Adipose tissue (tissue), 3 donors: Measurements from ENCODE around the gene C3orf52. TPM values are rescaled to one million over a fixed set of nuclear protein-coding genes. Genes with fewer than 3 reads are reported as not detected.

Source experiments
- H3K27ac ChIP-seq: one replicate; pipeline ENCODE4 v1.5.1; 2013; ENCODE audit warnings: low read depth, low read length
- WGBS, 3 donors: extraction: QIAGEN DNeasy Blood & Tissue Kit; methylation state at CpG; one replicate each; pipeline ENCODE4 v1.1.7; 2013; 5-methylcytosine and 5-hydroxymethylcytosine counted together
- polyA plus RNA-seq, 3 donors: library from polyadenylated mRNA; stranded (reverse); fragments of 200-250 nt; gene quantifications; one replicate each; pipeline ENCODE4 v1.2.3, GENCODE V29; 2013
- donor health status: healthy with polysubstance abuse.
- donor health status: Bipolar disorder and iron deficiency.
- donor health status: healthy.

C3orf52 gene
- polyA plus RNA-seq, 3 donors = 0.22 to 10.8 (median 3.4) TPM

DNA sequence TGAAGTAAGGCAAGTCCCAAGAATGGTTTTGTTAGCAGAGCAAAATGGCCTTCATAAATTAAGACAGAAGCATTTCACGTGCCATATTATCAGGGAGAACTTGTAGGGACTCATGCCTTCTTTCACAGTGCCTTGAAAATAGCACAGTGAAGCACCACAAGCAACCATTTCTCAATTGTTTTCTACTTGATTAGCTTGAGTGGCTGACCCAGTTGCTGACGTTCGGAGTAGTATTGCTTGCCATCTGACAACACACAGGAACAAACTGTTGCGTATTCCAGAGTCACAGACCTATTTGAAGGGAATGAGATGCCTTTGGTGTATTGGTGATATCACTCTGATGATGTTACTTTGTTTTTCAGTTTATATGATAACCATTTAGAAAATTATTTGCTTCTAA is 3.0 kb upstream of the C3orf52 start:
- WGBS, 3 donors = 74 to 84% (median 83%) methylated on average over 4 of the region's 4 CpGs
- H3K27ac ChIP-seq = no peak overlapping the region

DNA sequence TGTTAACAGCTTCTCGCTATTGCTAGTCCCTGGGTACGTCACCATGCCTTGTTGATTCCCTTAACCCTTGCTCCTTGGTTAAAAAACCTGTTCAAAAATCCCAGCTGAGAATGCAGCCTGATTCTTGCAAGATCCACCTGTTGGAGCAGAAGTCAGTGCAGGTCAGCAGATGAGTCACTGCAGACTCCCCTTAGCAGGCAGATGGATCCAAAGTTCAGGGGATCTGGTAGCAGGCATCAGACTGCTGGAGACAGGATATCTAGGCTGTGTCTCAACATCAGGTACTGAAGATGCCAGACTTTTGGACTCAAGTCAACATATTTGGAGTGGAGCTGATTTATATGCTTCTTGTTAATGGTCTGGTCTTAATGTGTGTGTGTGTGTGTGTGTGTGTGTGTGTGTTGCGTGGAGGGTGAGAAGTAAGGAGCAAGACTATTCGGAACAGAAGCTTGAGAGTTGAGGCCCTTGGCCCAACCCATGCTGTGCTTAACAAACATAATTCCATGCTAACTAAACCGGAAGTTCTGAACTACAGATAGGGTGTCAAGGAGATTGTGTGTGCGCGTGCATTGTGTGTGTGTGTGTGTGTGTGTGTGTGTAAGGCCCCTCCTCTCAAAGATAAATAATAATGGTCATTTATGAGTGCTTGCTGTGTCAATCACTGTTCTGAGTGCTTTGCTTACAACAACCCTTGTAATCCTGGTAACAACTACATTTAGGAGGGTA is 1.0 kb upstream of the C3orf52 start:
- no peak overlapping the region for H3K27ac ChIP-seq
- 77 to 95% (median 86%) methylated on average over 7 of the region's 7 CpGs for WGBS, 3 donors

DNA sequence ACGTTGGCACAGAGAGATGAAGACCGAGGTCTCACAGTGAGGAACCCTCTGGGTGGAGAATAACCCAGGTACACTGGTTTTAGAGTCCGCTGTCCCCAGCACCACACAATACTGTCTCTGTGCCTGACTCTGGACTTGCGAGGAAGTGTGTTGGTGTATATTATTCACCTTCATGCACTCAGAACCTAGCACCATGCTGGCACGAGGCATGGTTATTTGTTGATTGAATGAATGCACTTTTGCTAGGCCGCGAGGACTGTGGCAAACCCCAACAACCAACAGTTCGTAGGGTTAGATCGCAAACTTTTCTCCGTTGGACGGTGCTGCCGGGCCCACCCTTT is 484 bp upstream of the C3orf52 start:
- 31 to 42% (median 35%) methylated on average over 12 of the region's 12 CpGs for WGBS, 3 donors
- no peak overlapping the region for H3K27ac ChIP-seq

DNA sequence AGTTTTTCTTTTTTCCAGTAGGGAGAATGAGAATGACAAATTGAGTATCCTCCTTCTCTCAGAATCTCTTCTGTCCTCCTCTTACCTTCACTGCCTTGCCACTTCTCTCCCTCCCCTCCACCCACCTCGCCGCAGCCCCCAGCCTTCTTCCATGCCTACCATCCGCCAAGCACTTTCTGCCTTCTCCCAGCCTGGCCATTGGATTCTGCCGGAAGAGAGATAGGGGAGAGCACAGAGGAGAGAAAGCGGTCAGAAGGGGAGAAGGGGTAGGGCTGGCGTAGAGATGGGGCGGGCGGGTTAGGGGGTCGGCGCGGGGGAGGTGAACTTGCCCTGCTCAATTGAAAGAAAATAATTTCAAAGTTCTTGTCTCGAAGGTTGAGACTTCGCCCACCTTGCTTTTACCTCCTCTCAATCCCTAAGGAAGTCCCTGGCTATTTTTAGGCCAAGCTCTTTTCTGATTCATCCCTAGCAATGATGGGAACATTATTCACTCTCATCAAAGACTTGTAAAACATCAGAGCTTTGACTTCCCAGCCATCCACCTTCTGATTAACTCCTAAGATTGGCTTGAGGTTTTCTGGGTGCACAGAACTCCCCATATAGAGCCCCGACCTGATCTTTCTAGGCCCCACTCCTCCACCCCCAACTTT is 811 bp downstream of the C3orf52 start:
- 39 to 43% (median 41%) methylated on average over 14 of the region's 14 CpGs for WGBS, 3 donors
- H3K27ac ChIP-seq = no peak overlapping the region

DNA sequence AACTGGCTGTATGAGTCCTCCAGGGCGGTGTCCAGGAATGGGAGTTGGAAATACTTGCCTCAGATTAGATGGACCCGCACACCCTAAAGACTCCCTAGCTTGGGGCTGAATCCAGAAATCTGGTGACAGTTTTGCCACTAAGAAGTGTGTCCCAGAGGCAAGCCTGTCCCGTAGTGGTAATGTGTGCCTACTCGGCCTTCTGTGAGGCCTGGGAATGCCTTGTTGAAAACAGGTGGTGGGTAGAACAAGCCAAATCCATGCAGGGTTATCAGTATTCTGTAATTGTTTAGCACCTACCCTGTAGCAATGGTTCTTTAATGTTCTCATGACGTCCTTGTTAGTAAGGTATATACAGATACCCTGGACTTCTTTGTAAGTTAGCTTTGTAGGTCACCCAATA is 1.6 kb downstream of the C3orf52 start:
- H3K27ac ChIP-seq = no peak overlapping the region
- 41 to 94% (median 87%) methylated on average over 5 of the region's 5 CpGs for WGBS, 3 donors

DNA sequence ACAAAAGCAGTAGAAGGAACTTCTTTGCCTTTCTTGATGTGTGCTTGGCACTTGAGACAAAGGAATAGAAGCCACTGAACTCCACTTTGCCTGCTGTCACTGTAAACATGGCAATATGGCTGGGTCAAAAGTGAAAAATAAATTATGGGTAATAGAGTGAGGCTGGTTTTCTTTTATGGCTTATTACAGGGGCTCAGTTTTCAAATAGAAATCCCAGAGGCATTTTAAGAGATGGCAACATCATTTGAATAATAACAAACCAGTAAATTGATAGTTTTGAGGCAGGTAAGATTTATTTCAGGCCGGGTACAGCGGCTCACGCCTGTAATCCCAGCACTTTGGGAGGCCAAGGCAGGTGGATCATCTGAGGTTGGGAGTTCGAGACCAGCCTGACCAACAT is 2.8 kb downstream of the C3orf52 start:
- no peak overlapping the region for H3K27ac ChIP-seq
- 69 to 75% (median 73%) methylated on average over 4 of the region's 4 CpGs for WGBS, 3 donors

DNA sequence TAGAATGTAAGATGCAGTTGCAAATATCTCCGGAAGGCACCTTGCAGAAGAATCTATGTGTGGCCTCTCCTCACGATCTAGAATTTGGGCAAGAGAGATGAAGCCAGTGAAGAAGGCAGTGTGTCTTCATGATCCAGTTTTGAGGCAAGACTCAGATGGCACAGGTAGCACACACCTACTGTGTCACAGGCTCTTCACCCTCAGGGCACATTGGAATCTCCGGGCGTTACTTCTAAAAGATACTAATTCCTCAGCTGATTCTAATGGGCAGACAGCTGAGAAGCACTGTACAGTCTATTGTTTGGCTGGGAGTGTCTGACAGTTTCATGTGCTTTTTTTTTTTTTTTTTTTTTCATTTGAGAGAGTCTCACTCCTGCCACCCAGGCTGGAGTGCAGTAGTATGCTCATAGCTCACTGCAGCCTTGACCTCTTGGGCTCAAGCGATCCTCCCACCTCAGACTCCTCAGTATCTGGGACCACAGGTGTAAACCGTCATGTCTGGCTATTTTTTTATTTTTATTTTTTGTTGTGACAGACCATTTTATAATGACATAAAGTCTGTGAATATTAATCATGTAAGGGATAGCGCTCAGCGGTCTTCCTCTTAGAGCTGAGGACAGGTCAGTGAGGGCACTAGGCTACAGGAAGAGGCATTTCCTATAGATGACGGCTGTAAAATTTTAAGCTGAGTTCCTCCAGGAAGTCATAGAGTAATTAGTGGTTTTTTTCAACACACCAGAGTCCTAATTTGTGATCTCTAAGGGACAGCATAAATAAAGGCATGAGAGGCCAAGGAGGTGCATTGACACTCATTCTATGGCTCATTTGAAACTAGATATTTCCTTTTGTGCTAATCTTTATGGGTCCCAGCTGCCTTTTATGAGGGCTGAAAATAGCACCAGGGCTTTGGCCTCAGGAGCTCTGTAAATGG is 4.0 kb downstream of the C3orf52 start:
- WGBS, 3 donors = 57 to 72% (median 65%) methylated on average over 9 of the region's 9 CpGs
- H3K27ac ChIP-seq = no peak overlapping the region

DNA sequence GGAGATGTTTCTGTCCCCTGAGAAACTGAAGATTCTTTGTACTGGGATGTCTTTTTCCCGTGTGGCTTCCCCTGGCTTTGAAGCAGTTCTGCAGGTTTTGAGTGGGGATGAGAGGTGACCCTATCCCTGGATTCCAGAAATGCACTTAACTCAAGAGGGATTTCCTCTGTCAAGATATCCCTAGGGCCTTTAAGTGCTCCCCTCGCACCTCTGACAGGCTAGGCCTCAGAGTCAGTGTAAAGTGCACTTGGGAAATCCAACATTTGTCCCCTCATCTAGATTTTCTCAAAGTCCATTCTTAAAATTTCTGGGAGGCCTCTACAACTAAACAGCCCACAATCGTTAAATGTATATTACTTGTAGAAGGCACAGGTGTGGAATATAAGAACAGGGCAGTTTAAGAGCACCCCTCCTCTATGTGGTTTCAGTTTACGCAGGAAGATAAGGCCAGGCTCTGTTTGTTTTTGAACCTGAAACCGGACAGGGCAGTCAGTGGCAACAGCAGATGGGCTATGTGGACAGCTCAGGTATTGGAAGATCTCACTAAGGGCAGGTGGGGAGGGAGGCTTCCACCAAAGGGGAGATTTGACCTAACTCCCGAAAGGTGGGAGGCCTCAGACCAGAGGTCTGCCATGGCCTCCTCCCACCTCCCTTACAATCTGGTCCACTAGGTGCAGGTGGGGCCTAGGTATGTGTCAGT is 4.8 kb downstream of the C3orf52 start:
- WGBS, 3 donors = 42 to 82% (median 75%) methylated on average over 6 of the region's 6 CpGs
- no peak overlapping the region for H3K27ac ChIP-seq

DNA sequence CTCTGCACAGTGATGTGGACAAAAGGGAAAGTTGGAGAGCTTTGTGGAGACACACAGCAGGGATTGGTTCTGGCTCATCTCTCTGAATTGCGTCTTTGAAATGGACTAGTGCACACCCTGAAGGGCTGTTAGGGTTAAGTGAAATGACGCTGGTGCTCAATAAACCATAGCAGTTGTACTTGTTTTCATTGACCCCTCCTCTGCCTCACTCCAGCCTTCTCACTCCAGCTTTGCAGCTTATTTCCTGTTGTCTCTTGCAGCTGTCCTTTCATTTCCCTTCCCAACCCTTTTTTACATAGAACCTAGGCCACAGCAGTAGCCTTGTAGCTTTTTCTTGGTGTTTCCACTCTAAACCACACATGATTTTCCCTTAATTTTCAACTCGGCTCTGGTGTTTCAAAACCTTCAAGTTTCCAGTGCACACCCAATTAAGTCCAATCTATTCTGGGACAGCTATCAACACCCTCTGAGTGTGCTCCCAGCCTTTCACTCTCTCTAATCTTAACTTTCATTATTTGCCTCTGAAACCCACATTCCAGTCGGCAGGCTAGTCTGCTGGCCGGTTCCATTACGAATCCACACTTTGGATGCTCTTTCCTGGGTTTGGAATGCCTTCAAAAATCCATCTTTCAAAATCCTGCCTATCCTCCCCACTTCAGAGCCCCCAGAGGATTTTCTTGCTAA is 6.4 kb downstream of the C3orf52 start:
- WGBS, 3 donors = 32 to 52% (median 47%) methylated on average over 6 of the region's 6 CpGs
- H3K27ac ChIP-seq = no peak overlapping the region

DNA sequence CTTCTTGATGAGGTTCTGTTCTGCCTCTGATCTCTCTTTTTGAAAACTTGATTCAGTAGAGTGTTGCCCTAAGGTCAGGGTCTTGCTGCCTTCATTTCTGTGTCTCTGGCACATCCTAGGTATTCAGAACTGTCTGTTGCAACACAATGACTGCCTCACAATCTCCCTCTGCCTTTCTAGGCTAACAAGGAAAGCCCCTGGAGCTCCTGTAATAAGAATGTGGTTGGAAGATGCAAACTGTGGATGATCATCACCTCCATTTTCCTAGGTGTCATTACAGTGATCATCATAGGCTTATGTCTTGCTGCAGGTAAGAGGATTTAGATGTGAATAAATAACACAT is 7.0 kb downstream of the C3orf52 start:
- H3K27ac ChIP-seq = no peak overlapping the region

DNA sequence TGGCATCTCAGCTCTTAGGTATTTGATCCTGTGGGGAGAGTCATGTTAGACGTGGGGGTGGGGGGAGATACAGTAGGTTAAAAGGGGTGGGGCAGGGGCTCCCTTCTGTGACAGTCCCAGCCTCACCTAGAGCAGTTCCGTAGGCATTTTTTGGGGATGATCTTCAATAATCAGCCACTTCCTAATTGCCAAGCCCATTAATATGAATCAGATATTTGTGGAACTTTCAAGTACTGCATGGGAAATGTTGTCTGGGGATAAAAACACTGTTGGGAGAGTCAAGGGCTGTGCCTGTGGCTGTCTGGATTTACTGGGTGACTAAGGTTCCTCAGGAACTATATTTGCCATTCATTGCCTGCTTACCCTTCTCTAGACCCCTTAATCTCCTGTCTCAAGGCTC is 9.5 kb downstream of the C3orf52 start:
- WGBS, 3 donors = 19 to 62% (median 50%) methylated on average over 2 of the region's 2 CpGs
- H3K27ac ChIP-seq = no peak overlapping the region

DNA sequence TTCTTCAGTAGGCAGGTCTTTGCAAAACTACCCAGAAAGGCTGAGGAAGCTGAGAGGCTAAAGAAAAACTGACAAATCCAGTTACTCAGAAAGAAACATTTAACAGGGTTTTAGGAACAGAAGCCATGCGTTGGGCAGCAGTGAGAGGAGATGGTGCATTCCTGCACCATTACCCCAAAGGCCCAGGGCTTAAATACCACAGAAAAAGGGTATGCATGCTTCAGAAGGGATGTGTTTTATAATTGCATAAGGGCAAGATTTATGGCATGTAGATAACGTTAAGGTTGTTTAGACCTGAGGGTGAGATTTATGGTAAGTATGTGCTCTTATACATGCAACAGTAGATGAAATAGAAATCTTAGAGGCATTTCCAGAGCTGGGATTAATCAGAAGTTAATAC is 10.0 kb downstream of the C3orf52 start:
- H3K27ac ChIP-seq = no peak overlapping the region
- WGBS, 3 donors = 68 to 83% (median 80%) methylated on average over 2 of the region's 2 CpGs

DNA sequence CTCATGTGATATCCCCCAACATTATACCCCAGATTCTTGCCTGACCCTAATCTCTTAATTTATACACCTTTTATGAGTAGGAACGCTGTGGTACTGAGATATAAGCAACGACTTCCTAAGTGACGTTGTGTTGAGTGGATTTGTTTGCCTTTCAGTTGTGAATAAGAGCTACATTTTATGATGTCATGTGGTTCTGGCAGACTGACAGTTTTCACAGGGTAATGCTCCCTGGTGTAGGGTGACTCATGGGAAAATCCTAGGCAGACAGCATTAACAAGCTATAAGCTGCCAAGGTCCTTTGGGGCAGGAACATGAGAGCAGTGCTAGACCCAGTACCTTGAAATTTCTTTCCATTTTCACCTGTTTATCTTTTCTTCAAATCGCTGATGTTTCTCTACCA is 11.2 kb downstream of the C3orf52 start:
- WGBS, 3 donors = 21 to 34% (median 30%) methylated on average over 4 of the region's 4 CpGs
- H3K27ac ChIP-seq = no peak overlapping the region

DNA sequence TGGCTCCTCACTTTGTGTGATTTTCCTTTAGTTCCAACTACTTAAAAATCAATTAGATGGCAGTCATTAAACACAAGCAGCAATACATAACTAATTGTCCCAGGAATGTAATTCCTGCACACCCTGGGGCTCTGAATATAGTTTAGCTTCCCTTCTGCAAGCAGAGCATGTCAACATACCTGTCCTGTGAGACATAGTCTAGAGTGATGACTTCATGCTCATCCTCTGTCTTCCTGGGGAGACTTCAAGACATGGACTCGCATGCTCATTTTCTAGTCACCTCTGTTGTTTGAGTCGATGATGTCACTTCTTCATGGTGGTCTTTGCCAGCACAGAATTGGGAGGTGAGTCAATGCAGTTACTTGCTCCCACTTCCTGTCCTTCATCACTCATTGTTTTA is 15.7 kb downstream of the C3orf52 start:
- H3K27ac ChIP-seq = no peak overlapping the region
- 84 to 89% (median 86%) methylated on average over 2 of the region's 2 CpGs for WGBS, 3 donors

DNA sequence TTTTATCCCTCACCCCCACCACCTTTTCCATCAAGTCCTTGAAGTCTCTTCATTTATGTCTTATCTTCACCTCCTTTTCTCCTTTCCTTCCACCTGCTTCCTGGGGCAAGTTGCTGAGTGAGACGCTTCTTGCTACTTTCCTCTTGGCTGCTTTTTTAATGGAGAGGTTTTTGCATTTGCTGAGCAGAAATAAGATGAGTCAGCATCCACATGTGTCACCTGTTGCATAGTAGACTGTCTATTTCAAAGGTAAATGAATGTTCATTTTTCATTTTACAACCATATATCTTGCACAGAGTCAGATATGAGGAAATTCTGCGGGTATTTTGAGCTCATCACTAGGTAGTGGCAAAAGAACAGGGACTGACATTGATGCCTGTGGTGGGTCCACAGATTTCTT is 18.6 kb downstream of the C3orf52 start:
- 76 to 93% (median 87%) methylated on average over 2 of the region's 2 CpGs for WGBS, 3 donors
- H3K27ac ChIP-seq = no peak overlapping the region

DNA sequence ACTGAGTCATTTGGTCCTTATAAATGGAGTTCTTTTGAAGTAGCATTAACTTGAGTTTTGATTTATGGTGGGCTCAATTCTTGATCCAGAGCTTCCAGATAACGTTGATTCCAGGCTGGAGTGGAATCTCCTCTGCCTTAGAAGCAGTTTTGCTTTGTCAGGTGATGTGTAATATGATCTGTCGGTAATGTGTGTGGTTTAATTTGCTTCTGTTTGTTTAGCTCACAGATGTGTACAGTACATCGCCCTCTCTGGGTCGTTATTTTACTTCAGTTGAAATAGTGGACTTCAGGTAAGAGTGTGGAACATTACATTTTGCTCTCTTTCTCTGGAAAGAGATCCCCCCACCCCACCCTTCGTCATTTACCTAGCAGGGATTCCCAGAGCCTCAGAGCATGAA is 23.1 kb downstream of the C3orf52 start:
- 34 to 76% (median 73%) methylated on average over 5 of the region's 5 CpGs for WGBS, 3 donors
- H3K27ac ChIP-seq = no peak overlapping the region

DNA sequence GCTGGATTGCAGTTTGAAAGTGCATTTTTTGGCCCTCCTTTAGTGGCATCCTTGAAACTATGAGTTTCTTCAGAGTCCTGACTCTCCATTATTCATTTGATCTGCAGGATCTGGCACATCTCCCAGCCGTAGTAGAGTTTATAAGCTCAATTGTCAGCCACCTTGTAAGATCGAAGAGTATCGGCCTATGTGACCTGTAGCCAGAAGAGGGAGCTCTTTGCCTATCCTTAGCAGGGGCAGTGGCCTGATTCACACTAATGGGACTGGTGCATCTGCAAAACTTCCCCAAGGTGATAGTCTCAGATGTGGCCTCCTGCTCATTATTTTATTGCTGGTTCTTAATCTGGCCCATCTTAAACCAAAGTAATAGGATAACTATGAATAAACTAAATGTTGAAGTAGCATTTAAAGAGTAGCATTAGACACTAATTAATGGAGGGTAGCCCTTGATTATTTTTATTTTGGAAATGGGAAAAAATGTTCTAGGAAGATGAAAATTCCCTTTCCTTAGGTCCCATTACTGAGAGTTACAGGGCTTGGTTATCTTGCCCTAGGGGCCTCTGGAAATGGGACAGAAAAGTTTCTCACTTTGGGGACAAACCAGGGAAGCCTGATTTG is 25.7 kb downstream of the C3orf52 start:
- no peak overlapping the region for H3K27ac ChIP-seq
- 14 to 22% (median 15%) methylated on average over 3 of the region's 3 CpGs for WGBS, 3 donors

DNA sequence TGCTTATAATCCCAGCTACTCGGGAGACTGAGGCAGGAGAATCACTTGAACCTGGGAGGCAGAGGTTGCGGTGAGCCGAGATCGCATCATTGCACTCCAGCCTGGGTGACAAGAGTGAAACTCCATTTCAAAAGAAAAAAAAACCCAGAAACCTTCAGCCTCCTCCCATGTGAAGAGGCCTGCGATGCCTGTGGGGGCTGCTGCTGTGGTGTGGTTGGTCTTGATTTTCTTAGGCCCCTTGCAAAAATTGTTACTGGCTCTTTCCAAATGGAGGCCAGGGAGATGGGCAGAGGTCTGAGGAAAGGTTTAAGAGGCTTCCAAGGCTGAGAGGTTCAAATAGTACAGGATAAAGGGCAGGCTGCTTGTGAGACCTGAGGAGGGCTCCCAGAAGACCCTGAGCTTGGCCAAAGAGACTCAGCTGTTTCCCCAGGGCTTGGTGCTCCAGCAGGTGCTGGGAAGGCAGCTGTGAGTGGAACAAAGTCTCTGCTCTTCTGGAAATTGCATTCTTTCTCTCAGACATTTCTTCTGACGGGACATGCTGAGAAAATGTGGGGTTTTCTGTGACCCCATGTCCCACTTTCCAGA is 28.5 kb downstream of the C3orf52 start:
- 95 to 98% (median 98%) methylated on average over 6 of the region's 6 CpGs for WGBS, 3 donors
- H3K27ac ChIP-seq = no peak overlapping the region
